8988T (cell line): Measurements from ENCODE around the gene PLPP7.

Source experiments
- DNase-seq: peaks from one replicate; pipeline ENCODE4 v3.0.0; 2011

The PLPP7 gene

GRCh38 chr9:131282688-131283422 is 6.7 kb upstream of the PLPP7 start:
- no peak for DNase-seq

- DNase-seq = no peak
These were observed 4.7 kb upstream of the PLPP7 start for GRCh38 chr9:131284856-131285255.

GRCh38 chr9:131287359-131287758 is 2.2 kb upstream of the PLPP7 start:
- DNase-seq = no peak

- DNase-seq = no peak
These were observed 1.3 kb upstream of the PLPP7 start for GRCh38 chr9:131288217-131288616.

- no peak for DNase-seq
These were observed 678 bp downstream of the PLPP7 start for GRCh38 chr9:131290036-131290766.

GRCh38 chr9:131290767-131291370 is 1.3 kb downstream of the PLPP7 start:
- DNase-seq = no peak

- DNase-seq = no peak
These were observed 2.3 kb downstream of the PLPP7 start for GRCh38 chr9:131291795-131292315.

GRCh38 chr9:131292937-131293336 is 3.4 kb downstream of the PLPP7 start:
- DNase-seq = no peak

- no peak for DNase-seq
These were observed 6.9 kb downstream of the PLPP7 start for GRCh38 chr9:131296460-131296859.

GRCh38 chr9:131296906-131297500 is 7.5 kb downstream of the PLPP7 start:
- DNase-seq = no peak

GRCh38 chr9:131297903-131298302 is 8.4 kb downstream of the PLPP7 start:
- DNase-seq = no peak

GRCh38 chr9:131298341-131298740 is 8.8 kb downstream of the PLPP7 start:
- no peak for DNase-seq

- no peak for DNase-seq
These were observed 9.3 kb downstream of the PLPP7 start for GRCh38 chr9:131298816-131299215.

GRCh38 chr9:131299346-131299960 is 9.9 kb downstream of the PLPP7 start:
- no peak for DNase-seq

- no peak for DNase-seq
These were observed 10.4 kb downstream of the PLPP7 start for GRCh38 chr9:131299961-131300347.

- DNase-seq = no peak
These were observed 10.9 kb downstream of the PLPP7 start for GRCh38 chr9:131300444-131300843.

GRCh38 chr9:131302244-131303075 is 12.9 kb downstream of the PLPP7 start:
- DNase-seq = no peak

- DNase-seq = no peak
These were observed 14.1 kb downstream of the PLPP7 start for GRCh38 chr9:131303381-131304321.

GRCh38 chr9:131304676-131305355 is 15.3 kb downstream of the PLPP7 start:
- DNase-seq = no peak

GRCh38 chr9:131306397-131307004 is 17.0 kb downstream of the PLPP7 start:
- no peak for DNase-seq
